Activated T-cell treated with anti-CD3 and anti-CD28 coated beads, Interleukin-2, amount 50 U/mL, for 72 hours (primary cell): ENCODE data around the gene IQCE. TPM values are rescaled to one million over a fixed set of nuclear protein-coding genes. Genes with fewer than 3 reads are reported as not detected.

Experiments used
- ATAC-seq, 2 donors: fragments of 150-1000 bp; cut with Tn5 transposase; replicated peaks in 1 of 2; 2 replicates each; pipeline ENCODE4 v1.10.0; 2021; ENCODE audit warnings: moderate library complexity in 2 of 2, mild to moderate bottlenecking in 1 of 2
- DNase-seq, 2 donors: peaks; one replicate each; pipeline ENCODE4 v3.0.0; 2021 to 2022; ENCODE audit warnings: mixed read lengths in 1 of 2
- H3K27ac Mint-ChIP-seq: one replicate; pipeline ENCODE4 v1.8.0; 2022; ENCODE audit warnings: mild to moderate bottlenecking, moderate library complexity, mixed read lengths
- H3K27me3 Mint-ChIP-seq: one replicate; pipeline ENCODE4 v1.8.0; 2022; ENCODE audit warnings: low read depth, mixed read lengths
- H3K36me3 Mint-ChIP-seq, 2 donors: one replicate each; pipeline ENCODE4 v1.8.0; 2022; ENCODE audit warnings: mixed read lengths in 2 of 2, mild to moderate bottlenecking in 1 of 2; ENCODE audit not compliant: insufficient read depth in 2 of 2
- H3K4me1 Mint-ChIP-seq: one replicate; pipeline ENCODE4 v1.8.0; 2022; ENCODE audit warnings: low read depth, mixed read lengths
- H3K4me3 Mint-ChIP-seq, 2 donors: one replicate each; pipeline ENCODE4 v1.8.0; 2022; ENCODE audit warnings: mild to moderate bottlenecking in 2 of 2, mixed read lengths in 2 of 2, moderate library complexity in 2 of 2
- H3K9me3 Mint-ChIP-seq, 2 donors: one replicate each; pipeline ENCODE4 v1.8.0; 2022; ENCODE audit warnings: mixed read lengths in 2 of 2
- total RNA-seq, 2 donors: library from RNA; stranded (reverse); gene quantifications; one replicate each; pipeline ENCODE4 v1.2.3, GENCODE V29; 2022

Gene IQCE
- total RNA-seq, 2 donors from 2014 or later, result 11.8 to 12.2 TPM

DNA sequence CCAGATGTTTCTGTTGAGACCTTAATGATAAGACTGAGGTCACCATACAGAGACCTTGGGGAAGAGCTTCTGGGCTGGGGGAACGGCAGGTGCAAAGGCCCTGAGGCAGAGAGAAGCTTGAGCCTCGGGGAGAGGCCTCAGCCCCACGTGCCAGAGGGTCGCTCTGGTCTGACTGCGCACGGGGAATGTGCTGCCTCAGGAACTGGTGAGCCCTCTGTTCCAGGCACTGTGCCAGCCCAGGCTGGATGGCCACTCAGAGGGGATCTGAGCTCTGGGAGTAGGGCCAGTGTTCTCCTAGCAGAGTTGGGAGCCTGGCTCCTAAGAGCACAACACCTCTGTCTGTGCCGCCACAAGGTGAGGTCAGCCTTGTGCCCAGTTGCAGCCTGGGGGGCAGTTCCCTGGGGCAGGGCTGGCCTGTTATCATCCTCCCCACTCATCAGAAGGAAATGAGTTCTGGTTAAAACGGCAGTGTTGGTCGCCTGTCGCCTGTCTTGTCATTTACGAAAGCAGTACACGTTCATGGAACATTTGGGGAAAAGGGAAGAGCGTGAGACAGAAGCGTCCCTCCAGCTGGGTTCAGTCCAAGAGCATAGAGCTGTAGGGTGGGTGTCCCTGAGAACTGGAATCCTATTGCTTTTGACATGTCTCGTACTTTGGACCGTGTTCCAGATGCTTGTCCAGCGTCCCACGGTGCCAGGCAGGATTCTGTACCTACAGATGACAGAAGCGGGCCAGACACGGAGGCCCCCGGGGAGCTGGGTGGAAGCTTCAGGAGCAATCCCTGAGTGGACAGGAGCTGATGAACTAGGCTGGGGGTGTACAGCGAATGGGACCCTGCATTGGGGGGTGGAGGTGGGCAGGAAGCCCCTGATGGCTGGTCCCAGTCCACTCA, 77.3 kb downstream of the IQCE start:
- H3K27me3 Mint-ChIP-seq, result no peaks in the 10 kb centered on the region
- H3K27ac Mint-ChIP-seq, result no peak overlapping the region
- no peaks in the 10 kb centered on the region for H3K9me3 Mint-ChIP-seq
- no peaks in the 10 kb centered on the region for H3K36me3 Mint-ChIP-seq
- no peak overlapping the region for H3K4me3 Mint-ChIP-seq
- peaks cover 21% of the 10 kb centered on the region for H3K4me1 Mint-ChIP-seq
- ATAC-seq (no peak), DNase-seq (no peak)

DNA sequence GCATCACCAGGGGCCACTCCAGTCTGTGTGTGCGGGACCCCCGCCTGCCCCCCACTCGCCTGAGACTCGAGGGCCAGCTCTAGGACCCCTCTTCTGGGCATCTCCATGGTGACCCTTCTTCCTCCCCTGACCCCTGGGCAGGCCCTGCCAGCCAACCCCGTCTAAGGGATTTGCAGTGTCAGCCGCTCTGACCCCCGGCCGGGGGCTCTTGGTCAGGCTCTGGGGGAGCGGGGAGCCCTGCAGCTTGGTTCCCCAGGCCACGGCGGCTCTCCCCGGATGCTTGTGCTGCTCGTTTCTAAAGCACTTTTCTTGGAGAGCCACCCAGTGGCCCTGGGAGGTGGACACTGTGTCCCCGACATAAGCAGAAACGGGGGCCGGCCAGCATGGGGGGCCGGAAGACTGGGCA, 78.3 kb downstream of the IQCE start:
- Mint-ChIP-seq H3K27ac (no peak overlapping the region), H3K36me3 (no peaks in the 10 kb centered on the region), H3K9me3 (no peaks in the 10 kb centered on the region), H3K27me3 (no peaks in the 10 kb centered on the region), H3K4me1 (peaks cover 17% of the 10 kb centered on the region), H3K4me3 (no peak overlapping the region)
- no peak for DNase-seq
- no peak for ATAC-seq

DNA sequence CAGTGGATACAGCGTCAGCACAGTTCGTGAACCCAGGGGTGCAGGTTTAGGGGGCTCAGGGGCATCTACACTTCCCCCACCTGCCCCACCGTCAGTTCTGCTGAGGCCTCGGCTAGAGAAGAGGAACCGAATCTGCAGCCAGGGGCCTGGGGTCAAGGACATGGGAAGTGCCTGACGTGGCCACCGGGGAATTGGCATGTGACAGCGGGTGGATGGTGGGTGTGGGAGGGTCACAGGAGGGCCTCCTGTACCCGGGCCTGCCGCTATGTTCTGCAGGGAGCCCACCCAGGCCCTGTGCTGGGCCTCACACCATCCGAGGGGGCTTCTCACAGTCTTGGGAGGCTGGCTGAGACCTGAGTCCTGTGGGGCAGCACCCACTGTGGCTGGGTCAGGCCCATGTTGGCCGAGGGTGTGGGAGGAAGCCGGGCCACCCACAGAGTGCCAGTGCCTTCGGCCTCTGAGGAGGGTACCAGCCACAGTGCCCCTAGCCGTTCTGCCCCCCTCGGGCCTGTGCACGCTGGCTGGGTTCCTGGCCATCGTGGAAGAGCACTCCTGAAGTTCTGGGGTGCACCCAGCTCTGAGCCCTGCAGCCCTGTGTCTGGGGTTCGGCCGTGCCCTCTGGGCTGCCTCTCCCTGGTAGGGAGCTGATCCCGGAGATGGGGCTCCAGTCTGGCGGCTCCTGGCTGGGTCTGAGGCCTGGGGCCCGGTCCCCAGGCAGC, 78.9 kb downstream of the IQCE start:
- DNase-seq, result no peak
- Mint-ChIP-seq H3K27ac (no peak overlapping the region), H3K4me3 (no peak overlapping the region), H3K27me3 (no peaks in the 10 kb centered on the region), H3K36me3 (no peaks in the 10 kb centered on the region), H3K4me1 (peaks cover 17% of the 10 kb centered on the region), H3K9me3 (no peaks in the 10 kb centered on the region)
- ATAC-seq, result no peak

DNA sequence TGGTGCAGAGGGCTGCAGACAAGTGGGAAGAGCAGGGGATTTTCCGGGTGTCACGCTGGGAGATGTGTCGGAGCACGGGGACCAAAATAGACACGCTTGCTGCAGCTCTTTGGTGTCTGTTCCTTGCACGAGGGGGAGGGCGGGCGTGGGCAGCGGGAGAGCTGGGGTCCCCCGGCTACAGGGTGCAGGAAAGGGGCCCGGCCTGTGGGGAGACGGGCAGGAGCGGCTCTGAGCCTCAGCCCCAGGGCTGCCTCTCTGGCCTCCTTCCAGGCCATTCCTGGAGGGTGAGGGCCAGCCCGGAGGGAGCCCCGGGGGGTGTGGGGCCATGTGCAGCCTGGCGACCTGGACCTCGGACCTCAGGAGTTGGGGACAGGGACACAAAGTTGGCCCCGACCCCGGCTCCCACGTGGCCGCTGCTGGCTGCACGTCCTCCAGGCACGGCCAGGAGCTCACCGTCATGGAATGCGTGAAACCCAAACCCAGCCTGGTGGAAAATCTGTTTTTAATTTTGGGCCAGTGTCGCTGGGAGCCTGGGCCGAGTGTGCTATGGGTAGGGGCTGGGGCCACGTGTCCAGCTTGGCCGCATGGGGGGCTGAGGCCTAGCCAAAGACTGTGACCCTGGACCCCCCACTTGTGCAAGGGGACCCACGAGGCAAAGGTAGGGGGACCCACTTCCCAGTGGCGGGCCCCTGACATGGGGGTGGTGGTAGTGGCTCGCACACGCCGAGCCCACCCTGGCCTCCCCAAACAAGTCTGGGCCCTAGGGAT, 79.6 kb downstream of the IQCE start:
- Mint-ChIP-seq H3K4me1 (peaks cover 13% of the 10 kb centered on the region), H3K4me3 (no peak overlapping the region), H3K27ac (no peak overlapping the region)

DNA sequence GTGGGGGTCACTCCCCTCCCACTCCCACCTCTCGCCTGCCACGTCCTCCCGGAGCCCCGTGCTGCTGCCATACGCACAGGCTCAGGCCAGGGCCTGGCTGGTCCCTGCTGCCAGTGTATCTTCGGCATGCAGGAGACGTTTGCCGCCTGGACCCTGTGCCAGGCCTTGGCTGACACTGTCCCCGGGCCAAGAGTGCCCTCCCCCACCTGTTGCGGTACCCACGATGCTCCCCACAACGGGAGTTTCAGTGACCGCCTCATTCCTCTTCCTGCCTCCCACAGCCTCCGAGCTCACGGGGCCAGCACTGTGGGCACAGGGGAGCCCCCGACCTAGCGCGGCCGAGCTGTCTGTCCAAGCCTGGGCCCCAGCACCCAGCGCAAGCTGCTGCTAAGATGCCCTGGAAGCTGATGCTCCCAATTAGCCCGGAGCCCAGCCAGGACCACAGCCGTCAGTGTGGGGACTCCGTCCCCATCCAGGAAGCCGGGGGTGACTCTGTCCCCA, 80.5 kb downstream of the IQCE start:
- no peaks in the 10 kb centered on the region for H3K27me3 Mint-ChIP-seq
- H3K4me1 Mint-ChIP-seq, result peaks cover 7% of the 10 kb centered on the region
- no peaks in the 10 kb centered on the region for H3K9me3 Mint-ChIP-seq
- H3K27ac Mint-ChIP-seq, result no peak overlapping the region
- H3K4me3 Mint-ChIP-seq, result no peak overlapping the region
- ATAC-seq (no peak), DNase-seq (no peak)
- H3K36me3 Mint-ChIP-seq, result no peaks in the 10 kb centered on the region

More for the DNA sequence above, 79.6 kb downstream of the IQCE start:
- ATAC-seq, result no peak
- Mint-ChIP-seq H3K9me3 (no peaks in the 10 kb centered on the region), H3K36me3 (no peaks in the 10 kb centered on the region), H3K27me3 (no peaks in the 10 kb centered on the region)
- no peak for DNase-seq

DNA sequence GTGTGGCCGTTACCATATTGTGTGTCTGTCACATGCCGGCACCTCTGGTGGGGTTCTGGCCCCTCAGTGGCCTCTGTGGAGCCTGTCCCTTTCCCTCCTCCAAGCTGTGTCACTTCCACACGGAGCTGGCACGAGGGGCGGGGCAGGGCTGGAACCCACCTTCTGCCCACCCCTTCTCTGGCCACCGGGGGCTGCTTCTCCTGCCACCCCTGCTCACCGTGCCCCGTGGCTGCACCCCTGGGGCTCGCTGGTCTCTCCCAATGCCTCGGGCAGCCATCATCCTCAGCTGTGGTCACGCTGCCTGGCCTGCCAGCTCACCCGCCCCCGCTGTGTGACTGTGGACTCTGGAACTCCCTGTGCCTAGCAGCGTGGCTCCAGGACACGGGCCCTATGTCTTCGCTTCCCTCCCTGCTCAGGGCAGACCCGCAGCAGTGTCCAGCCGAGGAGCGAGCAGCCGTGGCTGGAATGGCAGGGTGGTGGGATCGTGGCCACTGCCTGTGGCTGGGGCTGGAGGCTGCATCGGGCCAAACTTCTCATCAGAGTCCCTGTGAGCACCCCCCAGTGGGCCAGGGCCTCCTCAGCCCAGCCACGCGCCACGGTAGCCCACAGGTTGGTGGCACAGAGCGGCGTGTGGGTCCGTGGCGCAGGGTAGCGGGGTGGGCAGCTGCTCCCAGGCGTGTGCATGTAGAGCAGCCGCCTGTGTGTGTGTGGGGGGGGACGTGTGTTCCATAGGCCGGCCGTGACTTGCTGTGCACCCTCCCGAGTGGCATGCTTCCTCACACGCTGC, 81.1 kb downstream of the IQCE start:
- DNase-seq (no peak), ATAC-seq (no peak)
- Mint-ChIP-seq H3K27me3 (no peaks in the 10 kb centered on the region), H3K4me1 (peaks cover 13% of the 10 kb centered on the region), H3K27ac (no peak overlapping the region), H3K9me3 (no peaks in the 10 kb centered on the region), H3K36me3 (no peaks in the 10 kb centered on the region), H3K4me3 (no peak overlapping the region)

DNA sequence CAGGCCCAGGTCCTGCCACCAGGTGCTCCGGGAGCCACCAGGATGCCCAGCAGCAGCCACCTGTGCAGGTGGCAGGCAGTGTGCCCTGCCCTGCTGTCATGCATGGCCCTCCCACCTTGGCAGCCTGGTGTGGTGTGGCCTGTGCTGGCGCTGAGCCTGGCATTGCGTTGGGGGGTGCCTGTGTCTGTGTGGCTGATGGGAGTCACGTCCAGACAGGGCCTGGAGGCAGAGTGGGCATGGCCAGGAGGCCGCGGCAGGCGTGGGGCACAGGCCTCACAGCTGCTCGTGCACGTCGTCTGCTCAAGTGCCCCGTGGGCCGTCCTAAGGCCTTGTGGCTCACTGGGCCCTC, 81.7 kb downstream of the IQCE start:
- H3K4me1 Mint-ChIP-seq, result peaks cover 13% of the 10 kb centered on the region
- H3K9me3 Mint-ChIP-seq, result no peaks in the 10 kb centered on the region
- H3K27ac Mint-ChIP-seq, result no peak overlapping the region
- H3K36me3 Mint-ChIP-seq, result no peaks in the 10 kb centered on the region
- no peaks in the 10 kb centered on the region for H3K27me3 Mint-ChIP-seq
- no peak overlapping the region for H3K4me3 Mint-ChIP-seq
- no peak for DNase-seq
- no peak for ATAC-seq

DNA sequence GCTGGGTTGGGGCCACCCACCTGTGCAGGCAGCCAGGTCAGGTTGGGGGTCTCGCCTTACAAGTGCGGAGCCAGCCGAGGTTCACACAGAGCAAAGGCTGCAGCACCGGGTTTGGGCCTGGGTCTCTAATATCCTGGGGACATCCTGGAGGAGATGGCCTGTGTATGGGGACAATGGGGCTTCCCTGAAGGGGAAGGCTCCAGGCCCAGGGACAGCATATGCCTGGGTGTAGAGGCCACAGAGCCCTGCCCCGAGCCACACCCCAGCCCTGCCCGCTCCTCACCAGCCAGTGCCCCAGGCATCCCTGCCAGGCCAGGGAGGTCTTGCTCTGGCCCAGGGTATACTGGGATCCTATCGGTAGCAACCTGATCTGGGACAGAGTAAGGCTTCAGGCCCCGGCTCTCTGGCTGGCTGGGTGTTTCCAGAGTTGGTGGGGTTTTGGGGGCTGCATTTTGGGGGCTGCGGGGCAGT, 82.1 kb downstream of the IQCE start:
- H3K4me1 Mint-ChIP-seq, result peaks cover 17% of the 10 kb centered on the region
- no peak overlapping the region for H3K4me3 Mint-ChIP-seq
- DNase-seq (no peak), ATAC-seq (no peak)
- H3K36me3 Mint-ChIP-seq, result no peaks in the 10 kb centered on the region
- H3K27me3 Mint-ChIP-seq, result no peaks in the 10 kb centered on the region
- no peak overlapping the region for H3K27ac Mint-ChIP-seq
- H3K9me3 Mint-ChIP-seq, result no peaks in the 10 kb centered on the region

DNA sequence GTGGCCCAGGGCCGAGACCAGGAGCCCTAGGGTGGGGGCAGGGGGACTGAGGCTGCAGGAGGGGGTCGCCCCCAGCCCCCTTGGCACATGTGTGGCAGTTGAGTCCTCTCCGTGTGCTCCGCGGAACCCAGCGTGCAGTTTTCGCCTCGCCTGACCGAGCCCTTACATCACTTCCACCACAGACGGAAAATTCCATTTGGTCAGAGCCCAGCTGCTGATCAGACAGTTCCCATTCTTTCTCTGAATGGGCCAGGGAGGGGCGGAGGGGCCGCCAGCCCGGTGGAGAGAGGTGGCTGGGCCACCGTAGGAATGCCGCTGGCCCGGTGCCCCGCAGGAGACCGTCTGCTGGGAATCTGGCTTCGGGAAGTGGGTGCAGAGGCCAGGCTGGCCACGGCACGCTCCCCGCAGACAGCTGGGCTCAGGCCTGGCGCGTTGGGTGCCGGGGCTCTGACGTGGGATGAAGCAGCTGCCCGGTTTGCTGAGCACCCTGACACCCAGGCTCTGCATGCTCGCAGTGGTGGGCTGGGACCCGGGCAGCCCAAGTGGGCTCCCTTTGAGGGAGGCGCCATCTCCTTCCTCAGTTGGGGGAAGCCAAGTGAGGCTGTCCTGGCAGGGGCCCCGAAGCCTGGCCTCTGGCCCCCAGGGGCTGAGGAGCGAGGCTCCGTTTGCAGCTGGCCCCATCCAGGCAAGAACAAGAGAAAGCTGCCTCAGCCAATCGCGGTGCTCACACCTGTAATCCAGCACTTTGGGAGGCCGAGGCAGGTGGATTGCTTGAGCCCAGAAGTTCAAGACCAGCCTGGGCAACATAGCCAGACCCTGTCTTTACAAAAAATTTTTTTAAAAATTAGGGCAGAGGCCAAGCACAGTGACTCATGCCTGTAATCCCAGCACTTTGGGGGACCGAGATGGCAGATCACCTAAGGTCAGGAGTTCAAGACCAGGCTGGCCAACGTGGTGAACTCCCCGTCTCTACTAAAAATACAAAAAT, 82.9 kb downstream of the IQCE start:
- Mint-ChIP-seq H3K27ac (no peak overlapping the region), H3K27me3 (no peaks in the 10 kb centered on the region), H3K4me1 (peaks cover 17% of the 10 kb centered on the region), H3K9me3 (no peaks in the 10 kb centered on the region), H3K36me3 (no peaks in the 10 kb centered on the region), H3K4me3 (no peak overlapping the region)
- ATAC-seq (no peak), DNase-seq (no peak)

DNA sequence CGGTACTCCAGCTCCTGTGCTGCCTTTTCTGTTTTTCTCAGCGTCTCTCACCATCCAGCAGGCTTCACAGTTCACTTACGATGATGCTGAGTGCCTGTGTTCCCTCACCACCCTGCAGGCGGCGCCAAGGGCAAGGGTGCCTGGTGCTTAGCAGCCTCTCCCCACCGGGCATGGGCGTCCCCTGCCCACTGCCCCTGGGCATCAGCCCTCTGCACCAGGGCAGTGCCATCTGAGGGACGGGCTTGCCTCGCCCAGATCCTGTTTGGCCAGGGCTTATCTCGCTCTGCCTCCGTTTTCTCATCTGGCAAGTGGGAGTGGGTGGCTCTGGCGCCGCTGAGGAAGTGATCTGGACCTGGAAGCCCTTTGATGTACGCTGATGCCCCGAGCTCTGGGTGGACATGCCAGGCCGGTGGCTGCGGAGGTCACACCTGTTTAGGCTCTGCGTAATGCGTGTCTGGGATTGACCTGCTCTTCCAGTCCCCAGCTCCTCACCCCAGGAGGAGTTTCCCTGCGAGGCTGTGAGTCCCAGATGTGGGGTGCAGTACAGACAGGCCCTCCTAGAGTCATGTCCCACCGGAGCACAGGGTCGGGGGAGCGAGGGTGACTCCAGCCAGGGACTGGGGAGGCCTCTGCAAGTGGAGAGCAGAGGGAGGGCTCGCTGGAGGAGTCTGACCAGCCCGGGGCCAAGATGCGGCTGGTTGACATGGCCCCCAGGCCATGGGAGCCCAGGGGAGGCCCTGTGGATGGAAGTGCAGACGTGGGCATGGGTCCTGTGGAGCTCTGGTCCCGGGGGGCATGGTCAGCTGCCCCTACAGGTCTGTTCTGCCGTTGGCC, 84.8 kb downstream of the IQCE start:
- Mint-ChIP-seq H3K27ac (no peak overlapping the region), H3K36me3 (no peaks in the 10 kb centered on the region), H3K9me3 (no peaks in the 10 kb centered on the region), H3K27me3 (no peaks in the 10 kb centered on the region), H3K4me3 (no peak overlapping the region), H3K4me1 (peaks cover 17% of the 10 kb centered on the region)
- no peak for DNase-seq
- no peak for ATAC-seq

DNA sequence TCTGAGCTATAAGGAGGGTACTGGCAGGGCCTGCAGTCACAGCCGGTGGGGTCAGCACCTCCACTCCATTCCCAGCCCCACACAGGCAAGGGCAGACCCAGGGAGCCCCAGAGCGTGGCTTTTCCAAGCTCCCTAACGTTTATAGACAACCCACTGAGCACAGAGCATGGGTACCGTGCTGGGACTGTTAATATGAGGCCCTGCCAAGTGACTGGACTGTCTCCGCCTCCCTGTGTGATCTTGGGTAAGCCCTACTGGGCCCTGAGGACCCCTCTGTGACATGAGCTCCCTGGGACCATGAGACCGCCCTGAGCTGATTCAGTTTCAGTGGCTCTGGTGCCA, 85.4 kb downstream of the IQCE start:
- Mint-ChIP-seq H3K27ac (no peak overlapping the region), H3K9me3 (no peaks in the 10 kb centered on the region), H3K27me3 (no peaks in the 10 kb centered on the region), H3K4me3 (peak overlapping the region; percentile 22 to 39), H3K36me3 (no peaks in the 10 kb centered on the region), H3K4me1 (peaks cover 17% of the 10 kb centered on the region)
- ATAC-seq (no peak), DNase-seq (no peak)
